ENCODE results near the gene SPATA45. TPM values are rescaled to one million over a fixed set of nuclear protein-coding genes. Genes with fewer than 3 reads are reported as not detected.

SPATA45 gene
- total RNA-seq, 1 experiment from 2014 or later: not detected

GRCh38 chr1:212816567-212817278, 30.7 kb downstream of the SPATA45 start:
- H3K36me3 ChIP-seq: no peaks in the 10 kb centered on the region
- no peak overlapping the region for H3K27ac ChIP-seq

GRCh38 chr1:212814537-212815334, 32.7 kb downstream of the SPATA45 start:
- no peak overlapping the region for H3K4me3 ChIP-seq
- H3K27ac ChIP-seq: no peak overlapping the region
- H3K4me1 ChIP-seq: no peaks in the 10 kb centered on the region; the same call in 1 of the 2 replicates
- H3K36me3 ChIP-seq: no peaks in the 10 kb centered on the region
- H3K27me3 ChIP-seq: no peaks in the 10 kb centered on the region
- DNase-seq: peak in 1 of 2 experiments; percentile 61
- no peaks in the 10 kb centered on the region for H3K9me3 ChIP-seq (replicated peaks)

More at GRCh38 chr1:212816567-212817278, 30.7 kb downstream of the SPATA45 start:
- no peak for DNase-seq
- Histone ChIP-seq H3K9me3 (replicated peaks) (no peaks in the 10 kb centered on the region), H3K4me3 (no peak overlapping the region), H3K27me3 (no peaks in the 10 kb centered on the region), H3K4me1 (no peaks in the 10 kb centered on the region; the same call in 1 of the 2 replicates)

GRCh38 chr1:212805767-212806166, 41.7 kb downstream of the SPATA45 start:
- no peaks in the 10 kb centered on the region for H3K9me3 ChIP-seq (replicated peaks)
- no peak overlapping the region for H3K27ac ChIP-seq
- H3K4me3 ChIP-seq: no peak overlapping the region
- DNase-seq: no peak
- H3K27me3 ChIP-seq: no peaks in the 10 kb centered on the region
- H3K4me1 ChIP-seq: no peaks in the 10 kb centered on the region
- peaks cover 2% of the 10 kb centered on the region for H3K36me3 ChIP-seq

- H3K4me3 ChIP-seq: no peak overlapping the region
- H3K27me3 ChIP-seq: no peaks in the 10 kb centered on the region
- H3K36me3 ChIP-seq: no peaks in the 10 kb centered on the region
- no peak for DNase-seq
- H3K4me1 ChIP-seq: peaks cover 2% of the 10 kb centered on the region; the same call in 1 of the 2 replicates
- no peak overlapping the region for H3K27ac ChIP-seq
- H3K9me3 ChIP-seq (replicated peaks): no peaks in the 10 kb centered on the region
These were observed 49.8 kb downstream of the SPATA45 start for GRCh38 chr1:212797681-212798080.

GRCh38 chr1:212794561-212795014, 52.9 kb downstream of the SPATA45 start:
- H3K9me3 ChIP-seq (replicated peaks): no peaks in the 10 kb centered on the region
- no peak for DNase-seq
- no peaks in the 10 kb centered on the region for H3K27me3 ChIP-seq
- no peaks in the 10 kb centered on the region for H3K36me3 ChIP-seq
- peaks cover 3% of the 10 kb centered on the region; the same call in 1 of the 2 replicates for H3K4me1 ChIP-seq
- H3K27ac ChIP-seq: no peak overlapping the region
- H3K4me3 ChIP-seq: no peak overlapping the region

- no peak for DNase-seq
- peak overlapping the region; percentile 83 for H3K27ac ChIP-seq
- peaks cover 3% of the 10 kb centered on the region; the same call in 1 of the 2 replicates for H3K4me1 ChIP-seq
- H3K27me3 ChIP-seq: no peaks in the 10 kb centered on the region
- H3K4me3 ChIP-seq: peak overlapping the region; percentile 95
- H3K36me3 ChIP-seq: peaks cover 3% of the 10 kb centered on the region
- H3K9me3 ChIP-seq (replicated peaks): no peaks in the 10 kb centered on the region
These were observed 55.0 kb downstream of the SPATA45 start for GRCh38 chr1:212792396-212792908.

- Histone ChIP-seq H3K4me3 (peak within 1 kb of the TSS; percentile 95), H3K4me1 (peaks cover 3% of the 10 kb centered on the region; the same call in 1 of the 2 replicates), H3K9me3 (replicated peaks) (no peaks in the 10 kb centered on the region), H3K27me3 (no peaks in the 10 kb centered on the region), H3K27ac (peak within 1 kb of the TSS; percentile 83), H3K36me3 (peaks cover 5% of the 10 kb centered on the region)
- peak; percentile 92 to 99 for DNase-seq
These were observed 55.6 kb downstream of the SPATA45 start, which contains the start of the genes NSL1 and TATDN3 for GRCh38 chr1:212791676-212792395. TSS of gene NSL1 (minus strand) at chr1:212791777. CDS start at chr1:212791763, 14 bp downstream. TSS of gene TATDN3 (plus strand) at chr1:212791894. CDS start at chr1:212791922, 28 bp downstream.

GRCh38 chr1:212791261-212791675, 56.2 kb downstream of the SPATA45 start:
- H3K36me3 ChIP-seq: peaks cover 11% of the 10 kb centered on the region
- no peaks in the 10 kb centered on the region for H3K9me3 ChIP-seq (replicated peaks)
- H3K4me3 ChIP-seq: peak overlapping the region; percentile 95
- H3K4me1 ChIP-seq: peaks cover 3% of the 10 kb centered on the region; the same call in 1 of the 2 replicates
- H3K27ac ChIP-seq: peak overlapping the region; percentile 83
- H3K27me3 ChIP-seq: no peaks in the 10 kb centered on the region
- DNase-seq: no peak

- Histone ChIP-seq H3K36me3 (peaks cover 55% of the 10 kb centered on the region), H3K4me3 (no peak overlapping the region), H3K27me3 (no peaks in the 10 kb centered on the region), H3K4me1 (no peaks in the 10 kb centered on the region), H3K27ac (no peak overlapping the region), H3K9me3 (replicated peaks) (no peaks in the 10 kb centered on the region)
- DNase-seq: no peak
These were observed 61.6 kb downstream of the SPATA45 start for GRCh38 chr1:212785871-212786270.

GRCh38 chr1:212783976-212784375, 63.5 kb downstream of the SPATA45 start:
- Histone ChIP-seq H3K27me3 (no peaks in the 10 kb centered on the region), H3K9me3 (replicated peaks) (no peaks in the 10 kb centered on the region), H3K4me3 (no peak overlapping the region), H3K36me3 (peaks cover 61% of the 10 kb centered on the region), H3K4me1 (no peaks in the 10 kb centered on the region), H3K27ac (no peak overlapping the region)
- DNase-seq: no peak

GRCh38 chr1:212782422-212783154, 64.9 kb downstream of the SPATA45 start:
- Histone ChIP-seq H3K4me3 (no peak overlapping the region), H3K4me1 (no peaks in the 10 kb centered on the region), H3K27me3 (no peaks in the 10 kb centered on the region), H3K36me3 (peaks cover 59% of the 10 kb centered on the region), H3K27ac (no peak overlapping the region), H3K9me3 (replicated peaks) (no peaks in the 10 kb centered on the region)
- peak in 1 of 2 experiments; percentile 62 for DNase-seq

- peaks cover 55% of the 10 kb centered on the region for H3K36me3 ChIP-seq
- H3K27ac ChIP-seq: no peak overlapping the region
- DNase-seq: no peak
- H3K27me3 ChIP-seq: no peaks in the 10 kb centered on the region
- no peaks in the 10 kb centered on the region for H3K4me1 ChIP-seq
- no peaks in the 10 kb centered on the region for H3K9me3 ChIP-seq (replicated peaks)
- no peak overlapping the region for H3K4me3 ChIP-seq
These were observed 66.2 kb downstream of the SPATA45 start for GRCh38 chr1:212781225-212781624.

GRCh38 chr1:212780759-212781158, 66.7 kb downstream of the SPATA45 start:
- no peaks in the 10 kb centered on the region for H3K27me3 ChIP-seq
- H3K4me3 ChIP-seq: no peak overlapping the region
- H3K9me3 ChIP-seq (replicated peaks): no peaks in the 10 kb centered on the region
- H3K36me3 ChIP-seq: peaks cover 50% of the 10 kb centered on the region
- H3K4me1 ChIP-seq: no peaks in the 10 kb centered on the region
- no peak overlapping the region for H3K27ac ChIP-seq
- DNase-seq: no peak

Data from SJCRH30 (cell line).